GM18909 (cell line): ENCODE measurements around the gene MARCHF2.
"Not testable (repeated sequence)": the region's sequence is repeated elsewhere in the genome, so short reads cannot be mapped to it uniquely, and the experiment has no call there.

Source experiments
- ATAC-seq: cut with Tn5 transposase; IDR thresholded peaks from one replicate; pipeline ENCODE4 v1.9.1; 2021; ENCODE audit warnings: mild to moderate bottlenecking; ENCODE audit not compliant: unreplicated experiment, poor library complexity

Gene MARCHF2, protein sequence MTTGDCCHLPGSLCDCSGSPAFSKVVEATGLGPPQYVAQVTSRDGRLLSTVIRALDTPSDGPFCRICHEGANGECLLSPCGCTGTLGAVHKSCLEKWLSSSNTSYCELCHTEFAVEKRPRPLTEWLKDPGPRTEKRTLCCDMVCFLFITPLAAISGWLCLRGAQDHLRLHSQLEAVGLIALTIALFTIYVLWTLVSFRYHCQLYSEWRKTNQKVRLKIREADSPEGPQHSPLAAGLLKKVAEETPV

DNA sequence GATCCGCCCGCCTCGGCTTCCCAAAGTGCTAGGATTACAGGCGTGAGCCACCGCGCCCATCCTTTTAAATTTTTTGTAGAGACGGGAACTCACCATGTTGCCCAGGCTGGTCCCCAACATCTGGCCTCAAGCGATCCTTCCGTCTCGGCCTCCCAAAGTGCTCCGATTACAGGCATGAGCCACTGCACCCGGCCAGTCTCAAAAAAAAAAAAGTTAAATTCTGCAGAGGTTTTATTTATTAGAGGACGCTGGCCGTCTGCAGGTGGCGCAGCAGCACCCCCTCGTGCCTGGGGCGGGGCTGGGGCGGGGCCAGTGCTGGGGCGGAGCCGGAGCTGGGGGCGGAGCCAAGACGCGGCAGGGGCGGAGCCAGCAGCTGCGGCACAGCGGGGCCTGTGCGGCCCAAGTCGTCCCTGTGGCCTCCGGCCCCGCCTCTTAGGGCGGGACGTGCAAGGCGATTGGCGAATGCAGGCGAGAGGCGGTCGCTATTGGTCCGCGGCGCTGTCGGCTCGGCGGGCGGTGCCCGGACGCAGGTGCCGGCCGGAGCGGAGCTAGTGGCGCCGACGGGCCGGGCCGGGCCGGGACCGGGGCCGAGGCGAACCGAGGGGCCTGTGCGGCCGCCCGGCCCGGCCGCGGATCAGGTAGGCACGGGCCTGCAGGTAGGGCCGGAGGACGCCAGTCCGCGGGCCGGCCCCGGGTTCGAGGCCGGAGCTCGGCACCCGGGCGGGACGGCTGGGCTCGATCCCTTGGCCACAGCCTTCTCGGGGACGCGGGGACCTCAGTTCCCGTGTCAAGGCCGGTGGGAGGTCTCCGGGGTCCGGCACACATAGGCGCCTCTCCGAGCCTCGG is at the start of gene MARCHF2:
Gene MARCHF2 (plus strand): TSS at position 523 of the 846 bp plus-strand sequence. CDS start 8,536 bp downstream, outside the sequence.
- ATAC-seq = peak; percentile 98

DNA sequence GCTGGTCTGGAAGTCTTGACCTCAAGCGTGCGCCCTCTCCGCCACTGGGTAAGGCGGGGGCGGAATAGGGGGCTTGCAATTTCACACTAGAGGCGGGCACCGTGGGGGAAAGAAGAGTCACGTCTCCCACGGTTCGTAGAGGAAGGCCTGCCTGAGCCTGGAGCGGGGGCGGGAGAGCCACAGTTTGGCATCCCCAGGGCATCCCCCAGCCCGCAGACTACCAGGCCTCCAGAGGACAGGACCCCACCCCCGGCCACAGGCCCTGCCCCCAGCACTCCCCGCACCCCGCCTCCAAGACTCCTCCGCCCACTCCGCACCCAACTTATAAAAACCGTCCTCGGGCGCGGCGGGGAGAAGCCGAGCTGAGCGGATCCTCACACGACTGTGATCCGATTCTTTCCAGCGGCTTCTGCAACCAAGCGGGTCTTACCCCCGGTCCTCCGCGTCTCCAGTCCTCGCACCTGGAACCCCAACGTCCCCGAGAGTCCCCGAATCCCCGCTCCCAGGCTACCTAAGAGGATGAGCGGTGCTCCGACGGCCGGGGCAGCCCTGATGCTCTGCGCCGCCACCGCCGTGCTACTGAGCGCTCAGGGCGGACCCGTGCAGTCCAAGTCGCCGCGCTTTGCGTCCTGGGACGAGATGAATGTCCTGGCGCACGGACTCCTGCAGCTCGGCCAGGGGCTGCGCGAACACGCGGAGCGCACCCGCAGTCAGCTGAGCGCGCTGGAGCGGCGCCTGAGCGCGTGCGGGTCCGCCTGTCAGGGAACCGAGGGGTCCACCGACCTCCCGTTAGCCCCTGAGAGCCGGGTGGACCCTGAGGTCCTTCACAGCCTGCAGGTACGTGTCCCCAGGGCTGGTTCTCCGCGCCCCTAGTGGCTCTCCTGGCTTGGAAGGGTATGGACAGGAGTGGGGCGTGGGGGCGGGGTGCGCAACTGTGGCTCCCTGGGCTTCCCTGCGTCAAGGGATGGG is 49.0 kb upstream of the MARCHF2 start, which contains the start of gene ANGPTL4:
Gene ANGPTL4 (plus strand): TSS at position 353 of the 969 bp plus-strand sequence. CDS start 167 bp downstream, at position 520.
- ATAC-seq = no peak

DNA sequence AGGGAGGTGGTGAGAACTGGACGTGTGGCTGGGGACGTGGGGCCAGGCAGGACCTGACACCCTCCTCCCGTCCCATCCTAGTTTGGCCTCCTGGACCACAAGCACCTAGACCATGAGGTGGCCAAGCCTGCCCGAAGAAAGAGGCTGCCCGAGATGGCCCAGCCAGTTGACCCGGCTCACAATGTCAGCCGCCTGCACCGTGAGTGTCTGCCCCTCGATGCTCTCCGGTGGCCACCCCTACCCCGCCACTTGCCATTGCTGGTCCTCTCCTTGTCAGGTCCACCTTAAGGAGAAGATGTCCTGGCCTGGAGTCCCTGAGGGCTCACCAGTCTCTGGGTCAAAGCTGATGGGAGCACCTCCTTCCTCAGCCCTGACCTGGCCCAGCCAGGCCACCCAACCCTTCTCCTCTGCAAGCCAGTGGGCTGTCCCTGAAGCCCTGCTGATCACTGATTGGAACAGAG is 47.0 kb upstream of the MARCHF2 start:
- ATAC-seq = no peak

DNA sequence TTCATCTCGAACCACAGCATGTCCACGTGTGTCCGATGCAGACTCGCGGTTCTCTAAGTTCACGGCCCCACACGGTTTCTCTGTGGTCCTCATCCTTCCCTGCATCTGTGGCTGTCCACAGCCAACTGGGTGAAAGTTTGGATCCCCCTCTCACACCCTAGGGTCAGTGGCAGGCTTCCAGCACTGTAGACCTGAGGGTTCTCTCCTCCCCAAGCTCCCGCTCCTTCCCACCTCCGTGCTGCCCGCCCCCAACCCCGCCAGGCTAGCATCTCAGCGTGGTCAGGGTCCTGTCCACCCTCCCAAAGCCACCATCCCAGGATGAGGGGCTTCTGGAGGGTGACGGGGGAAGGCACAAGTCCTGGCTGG is 46.2 kb upstream of the MARCHF2 start:
- no peak for ATAC-seq

DNA sequence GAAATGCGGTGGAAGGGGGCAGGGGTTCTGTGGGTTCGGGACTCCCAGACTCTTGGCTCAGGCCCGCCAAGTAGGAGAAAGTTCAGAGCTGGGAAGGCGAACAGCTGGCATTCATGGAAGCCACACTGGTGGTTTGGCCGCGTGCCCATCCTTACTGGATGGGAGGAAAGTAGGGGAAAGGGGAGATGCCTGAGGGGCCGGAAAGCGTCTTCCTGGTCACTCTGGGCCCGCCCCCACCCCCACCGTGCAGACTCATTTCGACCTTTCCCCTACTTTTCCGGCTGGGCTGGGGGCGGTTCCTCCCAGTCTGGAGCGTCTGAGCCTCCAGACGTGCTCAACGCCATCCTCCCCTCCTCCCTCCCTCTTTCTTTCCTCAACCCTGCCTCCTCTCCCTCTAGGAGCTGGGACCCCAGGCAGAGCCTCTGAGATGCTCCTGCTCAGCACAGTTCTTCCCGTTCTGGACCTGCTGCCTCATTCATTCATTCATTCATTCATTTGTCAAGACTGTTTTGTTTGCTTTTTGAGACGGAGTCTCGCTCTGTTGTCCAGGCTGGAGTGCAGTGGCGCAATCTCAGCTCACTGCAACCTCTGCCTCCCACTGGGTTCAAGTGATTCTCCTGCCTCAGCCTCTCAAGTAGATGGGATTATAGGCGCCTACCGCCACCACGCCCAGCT is 45.6 kb upstream of the MARCHF2 start:
- no peak for ATAC-seq

DNA sequence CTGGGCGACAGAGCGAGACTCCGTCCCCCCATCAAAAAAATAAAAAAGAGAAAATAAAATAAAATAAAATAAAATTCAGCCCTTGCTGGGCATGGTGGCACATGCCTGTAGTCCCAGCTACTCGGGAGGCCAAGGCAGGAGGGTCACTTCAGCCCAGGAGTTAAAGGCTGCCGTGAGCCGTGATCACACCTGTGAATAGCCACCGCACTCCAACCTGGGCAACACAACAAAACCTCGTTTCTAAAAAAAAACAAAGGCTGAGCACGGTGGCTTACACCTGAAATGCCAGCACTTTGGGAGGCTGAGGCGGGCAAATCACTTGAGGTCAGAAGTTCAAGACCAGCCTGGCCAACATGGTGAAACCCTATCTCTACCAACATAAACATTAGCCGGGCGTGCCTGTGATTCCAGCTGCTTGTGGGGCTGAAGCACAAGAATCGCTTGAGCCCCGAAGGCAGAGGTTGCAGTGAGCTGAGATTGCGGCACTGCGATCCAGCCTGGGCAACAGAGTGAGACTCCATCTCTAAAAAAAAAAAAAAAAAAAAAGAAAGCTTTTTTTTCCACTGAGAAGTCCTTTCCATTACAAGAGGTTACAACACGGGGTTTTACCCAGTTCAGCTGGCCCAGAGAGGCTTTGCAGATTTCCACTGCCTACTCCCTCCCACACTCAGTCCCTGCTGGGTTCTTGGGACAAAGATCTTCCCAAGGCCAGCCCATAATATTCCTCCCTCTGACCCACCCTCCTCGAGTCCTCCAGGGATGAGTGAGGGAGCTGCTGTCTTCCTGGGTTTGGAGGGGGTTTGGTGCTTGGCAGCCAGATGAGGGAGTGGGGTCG is 42.7 kb upstream of the MARCHF2 start:
- ATAC-seq = no peak

DNA sequence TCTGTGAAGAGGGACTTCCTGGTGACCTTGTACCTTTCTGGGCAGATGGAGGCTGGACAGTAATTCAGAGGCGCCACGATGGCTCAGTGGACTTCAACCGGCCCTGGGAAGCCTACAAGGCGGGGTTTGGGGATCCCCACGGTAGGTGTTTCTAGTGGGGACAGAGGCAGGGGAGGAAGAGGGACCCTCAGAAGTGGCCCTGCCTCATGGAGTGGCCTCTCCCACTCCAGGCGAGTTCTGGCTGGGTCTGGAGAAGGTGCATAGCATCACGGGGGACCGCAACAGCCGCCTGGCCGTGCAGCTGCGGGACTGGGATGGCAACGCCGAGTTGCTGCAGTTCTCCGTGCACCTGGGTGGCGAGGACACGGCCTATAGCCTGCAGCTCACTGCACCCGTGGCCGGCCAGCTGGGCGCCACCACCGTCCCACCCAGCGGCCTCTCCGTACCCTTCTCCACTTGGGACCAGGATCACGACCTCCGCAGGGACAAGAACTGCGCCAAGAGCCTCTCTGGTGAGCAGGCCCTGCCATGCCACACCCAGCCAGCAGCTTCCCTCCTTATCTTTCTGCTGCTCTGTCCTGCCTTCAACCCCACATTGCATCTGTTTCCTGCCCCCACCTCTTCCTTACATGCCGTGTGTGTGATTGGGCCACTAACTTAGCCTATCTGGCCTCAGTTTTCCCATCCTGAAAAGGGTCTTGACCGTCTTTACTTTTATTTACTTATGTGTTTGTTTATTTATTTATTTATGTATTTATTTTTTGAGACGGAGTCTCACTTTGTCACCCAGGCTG is 41.9 kb upstream of the MARCHF2 start:
- ATAC-seq = no peak

DNA sequence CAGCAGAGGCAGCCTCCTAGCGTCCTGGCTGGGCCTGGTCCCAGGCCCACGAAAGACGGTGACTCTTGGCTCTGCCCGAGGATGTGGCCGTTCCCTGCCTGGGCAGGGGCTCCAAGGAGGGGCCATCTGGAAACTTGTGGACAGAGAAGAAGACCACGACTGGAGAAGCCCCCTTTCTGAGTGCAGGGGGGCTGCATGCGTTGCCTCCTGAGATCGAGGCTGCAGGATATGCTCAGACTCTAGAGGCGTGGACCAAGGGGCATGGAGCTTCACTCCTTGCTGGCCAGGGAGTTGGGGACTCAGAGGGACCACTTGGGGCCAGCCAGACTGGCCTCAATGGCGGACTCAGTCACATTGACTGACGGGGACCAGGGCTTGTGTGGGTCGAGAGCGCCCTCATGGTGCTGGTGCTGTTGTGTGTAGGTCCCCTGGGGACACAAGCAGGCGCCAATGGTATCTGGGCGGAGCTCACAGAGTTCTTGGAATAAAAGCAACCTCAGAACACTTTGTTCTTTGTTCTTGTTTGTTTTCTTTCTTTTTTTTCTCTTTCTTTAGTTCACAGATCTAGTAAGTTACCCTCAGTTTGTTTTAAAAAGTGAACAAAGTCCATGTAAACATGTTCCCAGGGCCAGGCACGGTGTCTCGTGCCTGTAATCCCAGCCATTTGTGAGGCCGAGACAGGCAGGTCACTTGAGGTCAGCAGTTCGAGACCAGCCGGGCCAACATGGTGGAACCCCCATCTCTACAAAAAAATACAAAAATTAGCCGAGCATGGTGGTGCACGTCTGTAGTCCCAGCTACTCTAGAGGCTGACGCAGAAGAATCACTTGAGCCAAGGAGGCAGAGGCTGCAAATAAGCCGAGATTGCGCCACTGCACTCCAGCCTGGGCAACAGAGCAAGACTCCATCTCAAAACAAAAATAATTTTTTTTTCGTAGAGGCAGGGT is 39.0 kb upstream of the MARCHF2 start:
- ATAC-seq = no peak

DNA sequence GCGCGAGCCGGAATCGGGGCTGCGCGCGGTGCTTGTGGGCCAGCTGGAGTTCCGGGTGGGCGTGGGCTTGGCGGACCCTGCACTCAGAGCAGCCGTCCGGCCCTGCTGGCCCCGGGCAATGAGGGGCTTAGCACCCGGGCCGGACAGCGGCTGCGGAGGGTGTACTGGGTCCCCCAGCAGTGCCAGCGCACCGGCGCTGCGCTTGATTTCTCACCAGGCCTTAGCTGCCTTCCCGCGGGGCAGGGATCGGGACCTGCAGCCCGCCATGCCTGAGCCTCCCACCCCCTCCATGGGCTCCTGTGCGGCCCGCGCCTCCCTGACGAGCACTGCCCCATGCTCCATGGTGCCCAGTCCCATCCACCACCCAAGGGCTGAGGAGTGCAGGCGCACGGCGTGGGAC is 37.3 kb upstream of the MARCHF2 start:
- not testable (repeated sequence) for ATAC-seq

DNA sequence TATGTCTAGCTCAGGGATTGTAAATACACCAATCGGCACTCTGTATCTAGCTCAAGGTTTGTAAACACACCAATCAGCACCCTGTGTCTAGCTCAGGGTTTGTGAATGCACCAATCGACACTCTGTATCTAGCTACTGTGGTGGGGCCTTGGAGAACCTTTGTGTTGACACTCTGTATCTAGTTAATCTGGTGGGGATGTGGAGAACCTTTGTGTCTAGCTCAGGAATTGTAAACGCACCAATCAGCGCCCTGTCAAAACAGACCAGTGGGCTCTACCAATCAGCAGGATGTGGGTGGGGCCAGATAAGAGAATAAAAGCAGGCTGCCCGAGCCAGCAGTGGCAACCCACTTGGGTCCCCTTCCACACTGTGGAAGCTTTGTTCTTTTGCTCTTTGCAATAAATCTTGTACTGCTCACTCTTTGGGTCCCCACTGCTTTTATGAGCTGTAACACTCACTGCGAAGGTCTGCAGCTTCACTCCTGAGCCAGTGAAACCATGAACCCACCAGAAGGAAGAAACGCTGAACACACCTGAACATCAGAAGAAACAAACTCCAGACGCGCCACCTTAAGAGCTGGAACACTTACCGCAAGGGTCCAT is 36.6 kb upstream of the MARCHF2 start:
- ATAC-seq = not testable (repeated sequence)

DNA sequence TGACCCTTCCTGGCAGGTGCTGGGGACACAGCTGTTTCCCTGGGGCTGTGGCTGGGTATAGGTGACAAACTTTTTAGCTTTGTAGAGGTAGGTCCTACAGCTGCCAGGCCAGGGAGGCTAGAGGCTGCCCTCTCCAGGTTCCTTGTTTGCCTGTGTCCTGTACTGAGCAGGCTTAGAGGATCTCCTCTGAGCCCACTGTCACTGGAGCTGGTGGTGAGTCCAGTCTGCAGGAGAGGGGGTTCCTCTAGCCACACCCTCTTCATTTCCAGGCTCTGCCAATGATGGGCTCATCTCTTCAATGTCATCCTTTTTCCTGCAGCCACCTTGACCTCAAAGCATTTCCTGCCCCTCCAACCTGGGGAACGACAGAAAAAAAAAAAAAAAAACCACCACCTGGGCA is 35.5 kb upstream of the MARCHF2 start:
- ATAC-seq = no peak

DNA sequence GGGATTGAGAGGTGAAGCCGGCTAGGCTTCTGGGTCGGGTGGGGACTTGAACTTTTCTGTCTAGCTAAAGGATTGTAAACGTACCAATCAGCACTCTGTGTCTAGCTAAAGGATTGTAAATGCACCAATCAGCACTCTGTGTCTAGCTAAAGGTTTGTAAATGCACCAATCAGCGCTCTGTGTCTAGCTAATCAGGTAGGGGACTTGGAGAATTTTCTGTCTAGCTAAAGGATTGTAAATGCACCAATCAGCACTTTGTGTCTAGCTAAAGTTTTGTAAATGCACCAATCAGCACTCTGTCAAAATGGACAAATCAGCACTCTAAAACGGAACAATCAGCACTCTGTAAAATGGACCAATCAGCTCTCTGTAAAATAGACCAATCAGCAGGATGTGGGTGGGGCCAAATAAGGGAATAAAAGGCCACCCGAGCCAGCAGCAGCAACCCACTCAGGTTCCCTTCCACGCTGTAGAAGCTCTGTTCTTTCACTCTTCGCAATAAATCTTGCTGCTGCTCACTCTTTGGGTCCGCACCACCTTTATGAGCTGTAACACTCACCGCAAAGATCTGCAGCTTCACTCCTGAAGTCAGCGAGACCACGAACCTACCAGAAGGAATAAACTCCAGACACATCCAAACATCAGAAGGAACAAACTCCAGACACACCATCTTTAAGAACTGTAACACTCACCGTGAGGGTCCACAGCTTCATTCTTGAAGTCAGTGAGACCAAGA is 33.8 kb upstream of the MARCHF2 start:
- ATAC-seq = not testable (repeated sequence)

DNA sequence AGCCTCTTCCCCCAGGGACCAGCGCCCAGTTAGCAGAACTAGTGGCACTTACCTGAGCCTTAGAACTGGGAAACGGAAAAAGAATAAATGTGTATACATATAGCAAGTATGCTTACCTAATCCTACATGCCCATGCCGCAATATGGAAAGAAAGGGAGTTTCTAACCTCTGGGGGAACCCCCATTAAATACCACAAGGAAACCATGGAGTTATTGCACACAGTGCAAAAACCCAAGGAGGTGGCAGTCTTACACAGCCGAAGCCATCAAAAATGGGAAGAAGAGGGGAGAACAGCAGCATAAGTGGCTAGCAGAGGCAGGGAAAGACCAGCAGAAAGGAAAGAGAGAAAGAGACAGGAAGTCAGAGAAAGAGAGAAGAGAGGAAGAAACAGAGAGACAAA is 28.5 kb upstream of the MARCHF2 start:
- not testable (repeated sequence) for ATAC-seq

DNA sequence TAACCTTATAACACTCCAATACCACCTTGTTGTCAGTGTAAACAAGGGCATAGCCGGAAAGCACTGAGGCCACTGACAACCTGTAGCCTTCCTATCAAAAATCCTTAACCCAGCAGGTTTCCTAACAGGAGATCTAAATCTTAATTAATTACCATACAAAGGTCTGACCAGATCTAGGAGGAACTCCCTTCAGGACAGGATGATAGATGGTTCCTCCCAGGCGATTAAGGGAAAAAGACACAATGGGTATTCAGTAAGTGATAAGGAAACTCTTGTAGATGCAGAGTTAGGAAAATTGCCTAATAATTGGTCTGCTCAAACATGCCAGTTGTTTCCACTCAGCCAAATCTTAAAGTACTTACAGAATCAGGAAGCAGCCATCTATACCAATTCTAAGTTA is 28.0 kb upstream of the MARCHF2 start:
- ATAC-seq = not testable (repeated sequence)

DNA sequence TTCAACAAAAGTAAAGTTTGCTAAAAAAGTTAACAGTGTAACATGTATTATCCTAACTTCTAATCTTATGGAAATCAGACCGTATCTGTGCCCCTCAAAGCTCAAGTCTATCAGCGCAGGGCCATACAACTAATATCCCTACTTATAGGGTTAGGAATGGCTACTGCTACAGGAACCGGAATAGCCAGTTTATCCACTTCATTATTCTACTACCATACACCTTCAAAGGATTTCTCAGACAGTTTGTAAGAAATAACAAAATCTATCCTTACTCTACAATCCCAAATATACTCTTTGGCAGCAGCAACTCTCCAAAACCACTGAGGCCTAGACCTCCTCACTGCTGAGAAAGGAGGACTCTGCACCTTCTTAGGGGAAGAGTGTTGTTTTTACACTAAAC is 27.5 kb upstream of the MARCHF2 start:
- not testable (repeated sequence) for ATAC-seq

DNA sequence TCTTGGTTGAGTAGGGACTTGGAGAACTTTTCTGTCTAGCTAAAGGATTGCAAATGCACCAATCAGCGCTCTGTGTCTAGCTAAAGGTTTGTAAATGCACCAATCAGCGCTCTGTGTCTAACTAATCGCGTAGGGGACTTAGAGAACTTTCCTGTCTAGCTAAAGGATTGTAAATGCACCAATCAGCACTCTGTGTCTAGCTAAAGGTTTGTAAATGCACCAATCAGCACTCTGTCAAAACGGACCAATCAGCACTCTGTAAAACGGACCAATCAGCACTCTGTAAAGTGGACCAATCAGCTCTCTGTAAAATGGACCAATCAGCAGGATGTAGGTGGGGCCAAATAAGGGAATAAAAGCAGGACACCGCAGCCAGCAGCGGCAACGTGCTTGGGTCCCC is 26.7 kb upstream of the MARCHF2 start:
- ATAC-seq = not testable (repeated sequence)
